Upper lobe of left lung (tissue), 6 donors: Measurements from ENCODE around the gene TNXB. TPM values are rescaled to one million over a fixed set of nuclear protein-coding genes. Genes with fewer than 3 reads are reported as not detected.

ENCODE experiments used
- ATAC-seq, 2 donors: fragments of 200-7000 bp; cut with Tn5 transposase; one replicate each; pipeline ENCODE4 v1.9.1; 2022; ENCODE audit warnings: mild to moderate bottlenecking in 2 of 2, moderate library complexity in 2 of 2; ENCODE audit not compliant: low FRiP score in 2 of 2
- DNase-seq, 2 donors: peaks; one replicate each; pipeline ENCODE4 v3.0.0-alpha.2; 2019 to 2020
- H3K27ac ChIP-seq, 4 donors: fragments of 200-600 bp; sonication (generic); one replicate each; pipeline ENCODE4 v1.5.1; 2016 to 2019
- H3K27me3 ChIP-seq, 4 donors: fragments of 200-600 bp; sonication (generic); one replicate each; pipeline ENCODE4 v1.5.1; 2017 to 2019
- H3K36me3 ChIP-seq, 4 donors: fragments of 200-600 bp; sonication (generic); one replicate each; pipeline ENCODE4 v1.5.1; 2016 to 2019
- H3K4me1 ChIP-seq, 4 donors: fragments of 200-600 bp; sonication (generic); one replicate each; pipeline ENCODE4 v1.5.1; 2018 to 2019
- H3K4me3 ChIP-seq, 4 donors: fragments of 200-600 bp; sonication (generic); one replicate each; pipeline ENCODE4 v1.5.1; 2017 to 2019; ENCODE audit warnings: mild to moderate bottlenecking in 2 of 4, moderate library complexity in 1 of 4
- H3K9me3 ChIP-seq, 4 donors: fragments of 200-600 bp; sonication (generic); one replicate each; pipeline ENCODE4 v1.5.1; 2018 to 2019
- CTCF ChIP-seq, 6 experiments: fragments of 450-650 bp in 4 of 6; fragments of 200-600 bp in 2 of 6; sonication (generic) in 2 of 6; IDR thresholded peaks; one replicate each; pipeline ENCODE4 v1.5.1; 2016 to 2019; ENCODE audit warnings: antibody characterized with exemption in 6 of 6
- EP300 ChIP-seq, 4 donors: sonication (generic); formaldehyde crosslinking; IDR thresholded peaks; one replicate each; pipeline ENCODE4 v1.5.1; 2017; ENCODE audit warnings: antibody characterized with exemption in 4 of 4, control low read depth in 2 of 4
- POLR2A ChIP-seq, 4 donors: fragments of 450-650 bp; IDR thresholded peaks; one replicate each; pipeline ENCODE4 v1.5.1; 2016 to 2017; ENCODE audit warnings: antibody characterized with exemption in 4 of 4, mild to moderate bottlenecking in 2 of 4
- POLR2AphosphoS5 ChIP-seq, 2 donors: sonication (generic); formaldehyde crosslinking; IDR thresholded peaks; one replicate each; pipeline ENCODE4 v1.5.1; 2017; ENCODE audit warnings: antibody characterized with exemption in 2 of 2
- whole genome bisulfite sequencing, 2 donors: methylation state at CpG; one replicate each; pipeline ENCODE4 v1.1.5; 2017 to 2018; 5-methylcytosine and 5-hydroxymethylcytosine counted together
- total RNA-seq, 6 donors: library from RNA; depleted of rRNA in 4 of 6; stranded (reverse); fragments of >200 nt in 4 of 6; gene quantifications; one replicate each; pipeline versions ENCODE4 v1.1.0 to v1.2.1, GENCODE V29; 2016 to 2021
- donor health status: DM: no; HTN: no; CAD: no; lungs with moderate emphysema.
- donor health status: DM: no; HTN: yes; CAD: no; lungs with severe emphysema.

The TNXB gene
- total RNA-seq, 6 donors from 2014 or later, result 58.1 to 206 (median 151) TPM

GRCh38 chr6:32089082-32089828 is 19.9 kb downstream of the TNXB start:
- Histone ChIP-seq H3K27me3 (peaks cover 0 to 4% (median 1%) of the 10 kb centered on the region in 4 donors), H3K36me3 (peaks cover 0 to 35% (median 0%) of the 10 kb centered on the region in 4 donors), H3K9me3 (no peaks in the 10 kb centered on the region), H3K27ac (peak overlapping the region in 2 of 4 donors; percentile 54 to 89), H3K4me3 (no peak overlapping the region), H3K4me1 (peaks cover 29 to 39% (median 34%) of the 10 kb centered on the region in 4 donors)
- no peak for TF ChIP-seq POLR2AphosphoS5 (IDR thresholded peaks at IDR 0.05)
- TF ChIP-seq CTCF (IDR thresholded peaks at IDR 0.05), result no peak
- TF ChIP-seq POLR2A (IDR thresholded peaks at IDR 0.05), result no peak
- no peak for TF ChIP-seq EP300 (IDR thresholded peaks at IDR 0.05)
- WGBS, 2 donors, result 91 to 92% methylated on average over 9 to 10 of the region's 10 CpGs
- DNase-seq (no peak), ATAC-seq (no peak)

- Histone ChIP-seq H3K27me3 (peaks cover 0 to 4% (median 1%) of the 10 kb centered on the region in 4 donors), H3K4me1 (peaks cover 29 to 39% (median 34%) of the 10 kb centered on the region in 4 donors), H3K36me3 (peaks cover 0 to 42% (median 2%) of the 10 kb centered on the region in 4 donors), H3K27ac (peak overlapping the region; percentile 73 to 89 (median 84)), H3K9me3 (no peaks in the 10 kb centered on the region), H3K4me3 (no peak overlapping the region)
- no peak for ATAC-seq
- TF ChIP-seq EP300 (IDR thresholded peaks at IDR 0.05), result no peak
- TF ChIP-seq POLR2A (IDR thresholded peaks at IDR 0.05), result no peak
- TF ChIP-seq CTCF (IDR thresholded peaks at IDR 0.05), result no peak
- TF ChIP-seq POLR2AphosphoS5 (IDR thresholded peaks at IDR 0.05), result no peak
- 94 to 99% methylated on average over 12 to 14 of the region's 14 CpGs for WGBS, 2 donors
- DNase-seq, result no peak
Measured at GRCh38 chr6:32088487-32089049, 20.6 kb downstream of the TNXB start.

GRCh38 chr6:32087574-32088486 is 21.3 kb downstream of the TNXB start:
- peaks cover 0 to 39% (median 2%) of the 10 kb centered on the region in 4 donors for H3K36me3 ChIP-seq
- WGBS, 2 donors, result 15 to 60% methylated on average over 8 to 35 of the region's 50 CpGs
- peaks cover 23 to 34% (median 28%) of the 10 kb centered on the region in 4 donors for H3K4me1 ChIP-seq
- H3K27ac ChIP-seq, result peak overlapping the region; percentile 73 to 89 (median 84)
- DNase-seq (peak; percentile 85 to 94), ATAC-seq (peak; percentile 69 to 85)
- peaks cover 0 to 4% (median 1%) of the 10 kb centered on the region in 4 donors for H3K27me3 ChIP-seq
- peak overlapping the region in 3 of 4 donors; percentile 12 to 39 (median 33) for H3K4me3 ChIP-seq
- H3K9me3 ChIP-seq, result no peaks in the 10 kb centered on the region
- TF ChIP-seq POLR2AphosphoS5 (IDR thresholded peaks at IDR 0.05) (peak; percentile 58 to 74), EP300 (IDR thresholded peaks at IDR 0.05) (no peak), POLR2A (IDR thresholded peaks at IDR 0.05) (no peak), CTCF (IDR thresholded peaks at IDR 0.05) (peak; percentile 51 to 82 (median 70))

- H3K4me1 ChIP-seq, result peaks cover 14 to 25% (median 19%) of the 10 kb centered on the region in 4 donors
- no peaks in the 10 kb centered on the region for H3K9me3 ChIP-seq
- peaks cover 0 to 4% (median 1%) of the 10 kb centered on the region in 4 donors for H3K27me3 ChIP-seq
- peak overlapping the region; percentile 73 to 89 (median 84) for H3K27ac ChIP-seq
- H3K36me3 ChIP-seq, result peaks cover 0 to 35% (median 2%) of the 10 kb centered on the region in 4 donors
- H3K4me3 ChIP-seq, result peak overlapping the region in 3 of 4 donors; percentile 12 to 39 (median 33)
- WGBS, 2 donors, result 33 to 76% methylated on average over 8 to 33 of the region's 45 CpGs
- ATAC-seq (peak in 1 of 2 donors; percentile 29), DNase-seq (peak in 1 of 2 donors; percentile 86)
- TF ChIP-seq CTCF (IDR thresholded peaks at IDR 0.05), result peak in 1 of 6 experiments; percentile 2
- peak in 1 of 2 donors; percentile 41 for TF ChIP-seq POLR2AphosphoS5 (IDR thresholded peaks at IDR 0.05)
- no peak for TF ChIP-seq POLR2A (IDR thresholded peaks at IDR 0.05)
- no peak for TF ChIP-seq EP300 (IDR thresholded peaks at IDR 0.05)
Measured at GRCh38 chr6:32086661-32087573, 22.2 kb downstream of the TNXB start.
